Keratinocyte (primary cell): Measurements from ENCODE around the gene MAP3K4.

Experiments
- CTCF ChIP-seq, 3 experiments: IDR thresholded peaks in 1 of 3; conservative IDR thresholded peaks in 1 of 3; optimal IDR thresholded peaks in 1 of 3; 2 replicates in 2 of 3; 3 replicates in 1 of 3; pipeline versions ENCODE3 to v1.5.1; 2011; ENCODE audit warnings: low read length in 3 of 3, mild to moderate bottlenecking in 3 of 3, moderate library complexity in 2 of 3, control low read depth in 1 of 3, inconsistent platforms in 1 of 3; ENCODE audit not compliant: insufficient read depth in 2 of 3; ENCODE audit errors: extremely low read depth in 1 of 3
- EZH2 ChIP-seq: IDR thresholded peaks from one replicate; pipeline ENCODE4 v1.6.1; 2012; ENCODE audit warnings: inconsistent platforms, mild to moderate bottlenecking, low read length, moderate library complexity

- TF ChIP-seq CTCF (optimal IDR thresholded peaks at IDR 0.05 in 1 of 3, IDR thresholded peaks at IDR 0.05 in 1 of 3, conservative IDR thresholded peaks at IDR 0.05 in 1 of 3; ENCODE audit: extremely low read depth in 1 of 3, insufficient read depth in 2 of 3, low read length in 3 of 3), result no peak
- no peak for TF ChIP-seq EZH2
Observed at GRCh38 chr6:161066511-161066910, 74.9 kb downstream of the MAP3K4 start.
